ENCODE results near the gene STX2. TPM values are rescaled to one million over a fixed set of nuclear protein-coding genes. Genes with fewer than 3 reads are reported as not detected.

STX2 gene
- total RNA-seq, 1 donor from 2014 or later: 43.4 TPM

Other genes starting within 250 kb of the STX2 start
- 0.17 and 3.2 TPM in 2 replicates for gene RIMBP2, start 123.0 kb downstream of the STX2 start, total RNA-seq
- gene RAN, start 32.8 kb upstream of the STX2 start, total RNA-seq: 765 and 967 TPM in 2 replicates
- 0.05 TPM in 1 of 2 replicates, not detected in the other for gene ADGRD1, start 114.7 kb upstream of the STX2 start, total RNA-seq